Brain microvascular endothelial cell (primary cell): ENCODE data around the gene AKT3.
"Not testable (repeated sequence)": the region's sequence is repeated elsewhere in the genome, so short reads cannot be mapped to it uniquely, and the experiment has no call there.

Source experiments
- DNase-seq: peaks from one replicate; pipeline ENCODE4 v3.0.0-alpha.2; 2020
- H3K27ac ChIP-seq: fragments of 250-450 bp; sonication (Bioruptor Pico); 2 replicates; pipeline ENCODE4 v1.5.1; 2020; ENCODE audit warnings: mild to moderate bottlenecking, moderate library complexity
- H3K27me3 ChIP-seq: fragments of 250-450 bp; sonication (Bioruptor Pico); replicated peaks from 2 replicates; pipeline ENCODE4 v1.5.1; 2020; ENCODE audit warnings: mild to moderate bottlenecking
- H3K36me3 ChIP-seq: fragments of 250-450 bp; sonication (Bioruptor Pico); replicated peaks from 2 replicates; pipeline ENCODE4 v1.5.1; 2020; ENCODE audit warnings: mild to moderate bottlenecking
- H3K4me3 ChIP-seq: 2 replicates; pipeline ENCODE4 v1.5.1; 2011; ENCODE audit warnings: low read depth, mild to moderate bottlenecking, control low read depth, low read length, moderate library complexity
- CTCF ChIP-seq: IDR thresholded peaks from 2 replicates; pipeline ENCODE4 v1.5.1; 2011; ENCODE audit warnings: low read depth, mild to moderate bottlenecking, moderate library complexity, low read length, control low read depth, inconsistent platforms; ENCODE audit errors: missing control alignments
- in situ Hi-C: cut with HindIII; loops from 2 replicates; pipeline ENCODE4 v1.10.0; 2017; ENCODE audit warnings: low sequenced_read_pairs, low pct_ligation_motif_present

The AKT3 gene

DNA sequence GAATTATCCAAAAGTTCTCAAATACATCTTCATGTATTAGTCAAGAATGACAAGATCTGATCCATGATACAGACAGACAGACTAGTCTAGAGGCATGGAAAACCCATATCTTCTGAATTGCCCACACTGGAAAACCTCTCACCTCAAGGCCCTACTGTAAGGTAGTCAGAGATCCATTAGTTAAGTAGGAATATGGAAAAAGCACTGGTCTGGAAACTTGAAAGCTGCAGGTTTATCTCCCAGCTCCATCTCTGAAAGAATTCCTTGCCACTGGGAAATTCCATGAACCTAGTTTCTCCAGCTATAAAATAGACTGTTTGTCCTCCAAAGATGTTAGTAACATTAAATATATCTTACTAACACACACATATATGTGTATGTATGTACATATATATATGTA is 169.2 kb downstream of the AKT3 start:
- no peaks in the 10 kb centered on the region for H3K27me3 ChIP-seq
- H3K4me3 ChIP-seq: no peak overlapping the region
- DNase-seq: no peak
- in situ Hi-C loops: no loop called here
- no peak for TF ChIP-seq CTCF
- no peak overlapping the region for H3K27ac ChIP-seq
- no peaks in the 10 kb centered on the region for H3K36me3 ChIP-seq

DNA sequence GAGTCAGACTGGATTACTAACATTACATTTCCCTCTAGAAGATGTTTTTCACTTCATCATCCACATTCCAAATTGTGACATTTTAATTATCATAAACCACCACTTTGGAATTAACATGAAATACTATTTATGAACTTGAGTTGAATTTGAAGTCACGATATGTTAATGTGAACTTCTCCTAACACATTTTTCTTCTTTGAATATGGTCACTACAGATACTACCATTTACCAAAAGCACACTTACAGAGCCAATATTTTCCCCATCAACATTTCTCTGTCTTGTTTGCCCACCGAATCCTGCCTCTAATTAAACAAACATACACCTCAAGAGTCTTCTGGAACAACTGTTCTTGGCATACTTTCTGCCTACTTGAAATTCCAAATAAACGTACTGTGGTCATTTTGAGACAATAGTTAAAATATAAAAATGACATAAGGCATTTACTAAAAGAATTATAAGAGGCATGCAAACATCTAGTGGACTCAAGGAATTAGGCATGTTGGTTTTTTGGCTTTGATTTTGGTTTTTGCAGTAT is 177.4 kb downstream of the AKT3 start:
- Histone ChIP-seq H3K27ac (no peak overlapping the region), H3K27me3 (no peaks in the 10 kb centered on the region), H3K4me3 (no peak overlapping the region), H3K36me3 (no peaks in the 10 kb centered on the region)
- no peak for TF ChIP-seq CTCF
- in situ Hi-C loops: no loop called here
- no peak for DNase-seq

DNA sequence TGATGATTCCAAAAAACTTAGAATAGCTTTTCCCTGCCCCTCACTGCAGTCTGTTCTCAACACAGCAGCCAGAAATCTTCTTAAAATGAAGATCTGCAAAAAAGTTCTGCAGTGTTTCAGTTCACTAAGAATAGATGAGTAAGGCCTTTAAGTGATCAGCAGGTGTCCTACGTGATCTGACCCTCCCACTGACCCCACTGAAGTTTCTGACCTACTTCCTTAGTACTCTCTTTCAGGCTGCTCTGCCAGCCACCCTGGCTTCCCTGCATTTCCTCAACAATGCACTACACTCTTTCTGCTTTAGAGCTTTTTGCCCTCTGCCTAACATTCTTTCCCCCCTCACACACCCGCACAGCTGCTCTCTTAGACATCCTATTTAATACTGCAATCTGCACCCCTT is 182.5 kb downstream of the AKT3 start:
- Histone ChIP-seq H3K27ac (no peak overlapping the region), H3K36me3 (peaks cover 2% of the 10 kb centered on the region), H3K27me3 (no peaks in the 10 kb centered on the region), H3K4me3 (no peak overlapping the region)
- in situ Hi-C loops: no loop called here
- DNase-seq: no peak
- TF ChIP-seq CTCF: no peak

DNA sequence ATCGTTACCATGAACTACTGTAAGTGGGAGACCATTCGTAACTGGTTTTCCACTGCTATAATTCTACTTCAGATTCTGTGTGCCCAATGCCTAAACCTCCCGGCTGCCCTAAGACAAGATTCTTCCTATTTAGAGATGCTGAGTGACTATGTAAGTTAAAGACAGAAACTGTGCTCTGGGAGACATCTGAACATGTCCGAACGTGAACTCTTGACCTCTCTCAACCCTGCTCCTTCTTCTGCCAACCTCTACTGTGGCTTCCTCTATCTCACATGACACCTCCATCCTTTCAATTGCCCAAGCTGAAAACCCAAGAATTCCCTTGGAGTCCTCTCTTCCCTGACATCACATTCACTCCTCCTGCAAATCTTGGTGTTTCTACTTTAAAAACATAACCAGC is 182.9 kb downstream of the AKT3 start:
- H3K27ac ChIP-seq: no peak overlapping the region
- in situ Hi-C loops: no loop called here
- TF ChIP-seq CTCF: no peak
- no peaks in the 10 kb centered on the region for H3K27me3 ChIP-seq
- H3K4me3 ChIP-seq: no peak overlapping the region
- no peak for DNase-seq
- peaks cover 2% of the 10 kb centered on the region for H3K36me3 ChIP-seq

- in situ Hi-C loops: no loop called here
- Histone ChIP-seq H3K4me3 (no peak overlapping the region), H3K27me3 (no peaks in the 10 kb centered on the region), H3K36me3 (peaks cover 4% of the 10 kb centered on the region), H3K27ac (no peak overlapping the region)
- no peak for DNase-seq
- no peak for TF ChIP-seq CTCF
Observed at GRCh38 chr1:243663651-243664050, 186.4 kb downstream of the AKT3 start.

GRCh38 chr1:243662169-243662568 is 187.9 kb downstream of the AKT3 start:
- H3K36me3 ChIP-seq, H3K4me3 ChIP-seq, DNase-seq, H3K27ac ChIP-seq, in situ Hi-C loops, H3K27me3 ChIP-seq: not testable (repeated sequence)
